IMR-90 (cell line): ENCODE data around the gene CXXC1. TPM values are rescaled to one million over a fixed set of nuclear protein-coding genes. Genes with fewer than 3 reads are reported as not detected.
A peak's percentile ranks its signal among the peaks of the same experiment; 100 is the strongest.

Source experiments
- ATAC-seq: fragments of 200-7000 bp; cut with Tn5 transposase; 2 replicates; pipeline ENCODE4 v1.9.1; 2020; ENCODE audit warnings: low read depth, mild to moderate bottlenecking, moderate library complexity
- BruUV-seq: library from RNA; stranded (reverse); fragments of 400-500 nt; replicated peaks from 2 replicates; lab custom pipeline; 2021; lab: Mats Ljungman, UMichigan
- CTCF ChIA-PET: fragments of 300-600 bp; formaldehyde crosslinking; extraction: SDS; loops from one replicate; lab custom pipeline; 2021; ENCODE audit warnings: antibody characterized with exemption; lab: Yijun Ruan, JAX
- POLR2A ChIA-PET: fragments of 300-600 bp; sonication (Branson Sonifier 250); formaldehyde crosslinking; loops from one replicate; lab custom pipeline; 2022; ENCODE audit warnings: antibody characterized with exemption; ENCODE audit not compliant: unreplicated experiment; lab: Charles Lee
- DNase-seq: peaks from one replicate; pipeline ENCODE4 v3.0.0; 2013
- H2AFZ ChIP-seq: replicated peaks from 2 replicates; pipeline ENCODE3; 2013; ENCODE audit warnings: low read length, mild to moderate bottlenecking; ENCODE audit not compliant: poor library complexity
- H2AK5ac ChIP-seq: 2 replicates; pipeline ENCODE4 v1.6.1; 2013; ENCODE audit warnings: low read depth, low read length, inconsistent platforms
- H2AK9ac ChIP-seq: replicated peaks from 2 replicates; pipeline ENCODE3; 2013; ENCODE audit warnings: mild to moderate bottlenecking, low read depth, low read length, moderate library complexity; ENCODE audit not compliant: poor library complexity
- H2BK120ac ChIP-seq: 2 replicates; pipeline ENCODE4 v1.6.1; 2013; ENCODE audit warnings: low read depth, low read length, inconsistent platforms
- H2BK15ac ChIP-seq: 3 replicates; pipeline ENCODE4 v1.6.1; 2013; ENCODE audit warnings: low read depth, low read length, inconsistent platforms
- H2BK20ac ChIP-seq: 2 replicates; pipeline ENCODE4 v1.6.1; 2013; ENCODE audit warnings: low read depth, mild to moderate bottlenecking, inconsistent platforms, low read length, moderate library complexity
- H2BK5ac ChIP-seq: 2 replicates; pipeline ENCODE4 v1.6.1; 2013; ENCODE audit warnings: mild to moderate bottlenecking, low read depth, low read length, inconsistent platforms; ENCODE audit not compliant: poor library complexity, severe bottlenecking
- H3K14ac ChIP-seq: replicated peaks from 2 replicates; pipeline ENCODE4 v1.6.1; 2013; ENCODE audit warnings: low read depth, low read length, inconsistent platforms
- H3K18ac ChIP-seq: 2 replicates; pipeline ENCODE4 v1.6.1; 2013; ENCODE audit warnings: low read depth, low read length, control low read depth
- H3K23ac ChIP-seq: 2 replicates; pipeline ENCODE4 v1.6.1; 2013; ENCODE audit warnings: low read depth, low read length, inconsistent platforms
- H3K27ac ChIP-seq: 2 replicates; pipeline ENCODE4 v1.5.1; 2013; ENCODE audit warnings: mild to moderate bottlenecking, control low read depth, low read length; ENCODE audit not compliant: insufficient read depth
- H3K27me3 ChIP-seq: 2 replicates; pipeline ENCODE4 v1.6.1; 2013; ENCODE audit warnings: low read length; ENCODE audit not compliant: control insufficient read depth, insufficient read depth
- H3K36me3 ChIP-seq: 2 replicates; pipeline ENCODE4 v1.6.1; 2013; ENCODE audit warnings: low read length, mixed read lengths; ENCODE audit not compliant: control insufficient read depth, insufficient read depth
- H3K4ac ChIP-seq: 2 replicates; pipeline ENCODE4 v1.6.1; 2013; ENCODE audit warnings: low read depth, low read length, inconsistent platforms
- H3K4me1 ChIP-seq: 2 replicates; pipeline ENCODE4 v1.6.1; 2013; ENCODE audit warnings: low read length, mixed read lengths; ENCODE audit not compliant: control insufficient read depth, insufficient read depth
- H3K4me2 ChIP-seq: 2 replicates; pipeline ENCODE4 v1.6.1; 2013; ENCODE audit warnings: low read depth, mild to moderate bottlenecking, control low read depth, low read length, moderate library complexity
- H3K4me3 ChIP-seq: 2 replicates; pipeline ENCODE4 v1.5.1; 2013; ENCODE audit warnings: low read depth, mild to moderate bottlenecking, control low read depth, low read length, moderate library complexity; ENCODE audit not compliant: insufficient read depth
- H3K56ac ChIP-seq: 2 replicates; pipeline ENCODE4 v1.6.1; 2013; ENCODE audit warnings: low read length, inconsistent platforms; ENCODE audit not compliant: insufficient read depth; ENCODE audit errors: extremely low read depth
- H3K79me1 ChIP-seq, 2 experiments: 2 replicates each; pipeline ENCODE4 v1.6.1; 2013; ENCODE audit warnings: low read length in 2 of 2, inconsistent platforms in 1 of 2, low read depth in 1 of 2
- H3K9ac ChIP-seq: 2 replicates; pipeline ENCODE4 v1.6.1; 2013; ENCODE audit warnings: low read depth, low read length, control low read depth
- H3K9me1 ChIP-seq: 2 replicates; pipeline ENCODE4 v1.6.1; 2013; ENCODE audit warnings: low read length, inconsistent platforms; ENCODE audit not compliant: insufficient read depth
- H3K9me3 ChIP-seq: 2 replicates; pipeline ENCODE4 v1.6.1; 2013; ENCODE audit warnings: low read length; ENCODE audit not compliant: control insufficient read depth, insufficient read depth
- H4K20me1 ChIP-seq: 2 replicates; pipeline ENCODE4 v1.6.1; 2013; ENCODE audit warnings: low read length, inconsistent platforms; ENCODE audit not compliant: insufficient read depth
- H4K5ac ChIP-seq: 2 replicates; pipeline ENCODE4 v1.6.1; 2013; ENCODE audit warnings: mild to moderate bottlenecking, low read depth, low read length, control low read depth
- H4K8ac ChIP-seq, 2 experiments: 2 replicates each; pipeline ENCODE4 v1.6.1; 2013; ENCODE audit warnings: low read depth in 2 of 2, low read length in 2 of 2, control low read depth in 1 of 2, inconsistent platforms in 1 of 2
- H4K91ac ChIP-seq: 2 replicates; pipeline ENCODE4 v1.6.1; 2013; ENCODE audit warnings: low read depth, low read length, inconsistent platforms; ENCODE audit not compliant: insufficient read depth
- BHLHE40 ChIP-seq: fragments of 150-350 bp; IDR thresholded peaks from 2 replicates; pipeline ENCODE4 v1.6.1; 2016; ENCODE audit warnings: mild to moderate bottlenecking, low read depth, low read length
- CHD1 ChIP-seq: IDR thresholded peaks from 2 replicates; pipeline ENCODE4 v1.6.1; 2012; ENCODE audit warnings: low read depth, low read length, improper control_type of control experiment
- CTCF ChIP-seq: conservative IDR thresholded peaks from 2 replicates; pipeline ENCODE4 v1.5.1; 2012; ENCODE audit warnings: mild to moderate bottlenecking, low read depth, low read length, improper control_type of control experiment
- ELK1 ChIP-seq: fragments of 150-350 bp; IDR thresholded peaks from 2 replicates; pipeline ENCODE4 v1.6.1; 2016; ENCODE audit warnings: low read depth, mild to moderate bottlenecking, low read length, moderate library complexity, borderline replicate concordance
- FOS ChIP-seq: fragments of 150-350 bp; IDR thresholded peaks from 2 replicates; pipeline ENCODE4 v1.6.1; 2016; ENCODE audit warnings: low read depth, low read length
- MAFK ChIP-seq: IDR thresholded peaks from 2 replicates; pipeline ENCODE4 v1.6.1; 2012; ENCODE audit warnings: low read depth, low read length, improper control_type of control experiment
- MAZ ChIP-seq: IDR thresholded peaks from 2 replicates; pipeline ENCODE4 v1.6.1; 2012; ENCODE audit warnings: low read depth, mild to moderate bottlenecking, low read length, improper control_type of control experiment, moderate library complexity, borderline replicate concordance
- MXI1 ChIP-seq: IDR thresholded peaks from 2 replicates; pipeline ENCODE4 v1.6.1; 2012; ENCODE audit warnings: low read depth, mild to moderate bottlenecking, low read length, moderate library complexity, borderline replicate concordance
- NFE2L2 ChIP-seq: fragments of 150-350 bp; IDR thresholded peaks from 2 replicates; pipeline ENCODE4 v1.6.1; 2016; ENCODE audit warnings: low read depth, mild to moderate bottlenecking, low read length
- POLR2A ChIP-seq: IDR thresholded peaks from 2 replicates; pipeline ENCODE4 v1.6.1; 2012; ENCODE audit warnings: mild to moderate bottlenecking, low read depth, low read length
- RAD21 ChIP-seq: IDR thresholded peaks from 2 replicates; pipeline ENCODE4 v1.6.1; 2012; ENCODE audit warnings: low read length, improper control_type of control experiment
- RFX5 ChIP-seq: IDR thresholded peaks from 2 replicates; pipeline ENCODE4 v1.8.0; 2012; ENCODE audit warnings: low read depth, mild to moderate bottlenecking, low read length, moderate library complexity
- SMC3 ChIP-seq: fragments of 150-350 bp; IDR thresholded peaks from 2 replicates; pipeline ENCODE4 v1.6.1; 2016; ENCODE audit warnings: low read depth, mild to moderate bottlenecking, antibody characterized with exemption, low read length, moderate library complexity
- USF2 ChIP-seq: fragments of 150-350 bp; IDR thresholded peaks from 2 replicates; pipeline ENCODE4 v1.6.1; 2017; ENCODE audit warnings: mild to moderate bottlenecking, antibody characterized with exemption, low read length, low read depth
- WGBS, 2 experiments: methylation state at CpG; one replicate each; pipeline versions ENCODE4 v1.1.5 to v1.1.7; 2013; ENCODE audit warnings: missing lambda C conversion rate in 2 of 2; ENCODE audit not compliant: insufficient read length in 1 of 2; ENCODE audit errors: extremely low coverage in 2 of 2; 5-methylcytosine and 5-hydroxymethylcytosine counted together
- dilution Hi-C: fragments of 300-500 bp; cut with HindIII; formaldehyde crosslinking; loops from one replicate; pipeline ENCODE4 v1.14.3; 2018; ENCODE audit warnings: low sequenced_read_pairs; ENCODE audit not compliant: unreplicated experiment
- in situ Hi-C: fragments of 300-500 bp; cut with MboI; formaldehyde crosslinking; loops from 3 replicates; pipeline ENCODE4 v1.14.3; 2019; ENCODE audit warnings: low sequenced_read_pairs, inconsistent platforms, mixed read lengths
- intact Hi-C: fragments of 100-400 bp; cut with micrococcal nuclease; formaldehyde crosslinking; loops from 2 replicates; pipeline ENCODE4 v1.10.0; 2022
- polyA plus RNA-seq, 3 experiments: library from polyadenylated mRNA; depleted of rRNA; stranded (reverse); fragments of >200 nt; gene quantifications; 2 replicates each; pipeline ENCODE4 v1.2.3, GENCODE V29; 2012; ENCODE audit warnings: low replicate concordance in 1 of 3
- total RNA-seq: library from RNA; depleted of rRNA; stranded (reverse); fragments of >200 nt; gene quantifications from 2 replicates; pipeline ENCODE4 v1.2.3, GENCODE V29; 2012

Gene CXXC1
- total and polyA plus RNA-seq, 2 of the 4 experiments (the other 2 are of a cell fraction) = 24.0 to 66.2 TPM

- peaks cover 21 to 51% of the 10 kb centered on the region in 2 experiments for H3K79me1 ChIP-seq
- 0% methylated on average over 14 of the region's 63 CpGs; no CpG with 5 or more reads in 1 of the 2 experiments for WGBS, 2 experiments
- H2BK5ac ChIP-seq = peak within 1 kb of the TSS; percentile 90
- no peak within 1 kb of the TSS for H2BK20ac ChIP-seq
- H4K5ac ChIP-seq = peak within 1 kb of the TSS; percentile 88
- peak within 1 kb of the TSS; percentile 98 for H3K9ac ChIP-seq
- peak within 1 kb of the TSS; percentile 99 for H2AFZ ChIP-seq
- H2AK5ac ChIP-seq = peak within 1 kb of the TSS; percentile 91
- H3K9me1 ChIP-seq = peaks cover 9% of the 10 kb centered on the region; the same call in 1 of the 2 replicates
- intact Hi-C loops (loop anchor here (1.0 to 10.0 kb wide), 2 partner anchors 15 to 787 kb away; partner anchors contain the start of genes CFAP53 and RPL17), dilution Hi-C loops (no loop called here), in situ Hi-C loops (loop anchor here (25.0 kb wide), 2 partner anchors 756 to 1644 kb away; partner anchors contain the start of gene SMAD4)
- peak within 1 kb of the TSS; percentile 97 for H2AK9ac ChIP-seq
- peak within 1 kb of the TSS; percentile 85 to 97 for H4K8ac ChIP-seq
- peaks cover 45% of the 10 kb centered on the region for H3K36me3 ChIP-seq
- H3K56ac ChIP-seq = peak within 1 kb of the TSS; percentile 74
- DNase-seq (peak; percentile 99), ATAC-seq (peak; percentile 94)
- peak within 1 kb of the TSS; percentile 96 for H3K4ac ChIP-seq
- H3K18ac ChIP-seq = peak within 1 kb of the TSS; percentile 83
- ChIA-PET POLR2A (interaction anchor here (0.6 kb wide), 1 partner anchor 365 kb away, joined by 3 read pairs; no protein-coding TSS in a partner anchor), CTCF (no interaction called here)
- peak within 1 kb of the TSS; percentile 94 for H3K27ac ChIP-seq
- BruUV-seq = no TSS peak
- peak within 1 kb of the TSS; percentile 93 for H3K4me2 ChIP-seq
- no peaks in the 10 kb centered on the region for H3K9me3 ChIP-seq
- H3K27me3 ChIP-seq = no peaks in the 10 kb centered on the region
- H3K4me1 ChIP-seq = peaks cover 9% of the 10 kb centered on the region
- H3K23ac ChIP-seq = peak within 1 kb of the TSS; percentile 95
- no peak within 1 kb of the TSS for H2BK15ac ChIP-seq
- peak within 1 kb of the TSS; percentile 80 for H3K4me3 ChIP-seq
- peak within 1 kb of the TSS; percentile 91 for H4K91ac ChIP-seq
- H2BK120ac ChIP-seq = no peak within 1 kb of the TSS
- peak within 1 kb of the TSS; percentile 97 for H3K14ac ChIP-seq
- H4K20me1 ChIP-seq = peaks cover 9% of the 10 kb centered on the region; the same call in 1 of the 2 replicates
- no peak for TF ChIP-seq MAFK
- no peak for TF ChIP-seq SMC3
- TF ChIP-seq CHD1 = no peak
- no peak for TF ChIP-seq NFE2L2
- no peak for TF ChIP-seq ELK1
- TF ChIP-seq FOS = no peak
- peak; percentile 58; the same call in 1 of the 2 replicates for TF ChIP-seq MAZ
- peak; percentile 97 for TF ChIP-seq BHLHE40
- TF ChIP-seq USF2 = peak; percentile 33; the same call in 1 of the 2 replicates
- TF ChIP-seq RAD21 = no peak
- 0 out of 2 replicates have a peak, but pooled peaks have one; percentile 20 for TF ChIP-seq CTCF
- TF ChIP-seq RFX5 = no peak
- peak; percentile 60; the same call in 1 of the 2 replicates for TF ChIP-seq MXI1
- TF ChIP-seq POLR2A = peak; percentile 87
Observed at GRCh38 chr18:50281295-50281971, 6.1 kb downstream of the CXXC1 start, which contains the start of gene MBD1. MBD1 (minus strand) TSS chr18:50281523; CDS start chr18:50279992, 1,531 bp downstream.
